Measurements from ENCODE around the gene SMCO3. TPM values are rescaled to one million over a fixed set of nuclear protein-coding genes. Genes with fewer than 3 reads are reported as not detected.

SMCO3 gene
- total RNA-seq, 2 donors from 2014 or later, result not detected

DNA sequence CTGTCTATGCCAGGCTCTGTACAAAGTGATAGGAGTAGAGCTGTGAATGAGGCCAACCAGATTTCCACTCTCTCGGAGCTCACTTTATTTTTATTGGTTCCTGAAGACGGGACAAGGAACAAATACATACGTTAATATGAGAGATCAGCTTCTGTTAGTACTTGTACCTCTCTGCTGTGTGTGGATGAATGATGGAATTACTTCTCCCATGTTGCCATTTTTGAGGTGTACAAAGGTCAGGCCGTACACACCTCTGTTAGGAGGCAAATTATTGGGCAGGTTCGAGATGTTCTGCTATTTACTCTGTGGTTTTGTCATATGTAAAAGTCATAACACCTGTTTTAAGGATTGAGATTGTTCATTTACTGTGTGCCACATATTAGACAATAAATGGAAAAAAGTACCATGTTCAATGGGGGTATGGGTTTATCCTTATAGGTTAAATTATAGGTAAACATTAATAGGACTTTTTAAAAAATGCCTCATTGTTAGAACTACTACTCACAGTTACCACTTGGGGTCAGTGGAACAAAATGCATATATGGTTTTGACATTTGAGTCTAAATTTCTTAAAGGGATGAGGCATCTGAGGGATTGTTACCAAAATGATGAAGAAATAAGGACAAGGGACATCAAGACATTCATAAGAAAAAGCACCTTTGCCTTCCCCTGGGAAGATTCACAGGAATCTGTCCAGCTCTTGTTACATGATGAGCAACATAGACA lies 37.6 kb downstream of the SMCO3 start:
- Histone ChIP-seq H3K4me3 (peak overlapping the region; percentile 80), H3K36me3 (no peaks in the 10 kb centered on the region), H3K4me1 (peaks cover 9% of the 10 kb centered on the region), H3K9ac (ENCODE audit: low read depth in 2 of 2, low read length in 2 of 2) (peak overlapping the region in 1 of 2 donors; percentile 99), H3K27me3 (no peaks in the 10 kb centered on the region), H3K27ac (peak overlapping the region; percentile 98), H3K9me3 (no peaks in the 10 kb centered on the region)
- no peak for DNase-seq
- intact Hi-C loops (cut with DNase I), result no loop called here
- TF ChIP-seq, protein P1, sequence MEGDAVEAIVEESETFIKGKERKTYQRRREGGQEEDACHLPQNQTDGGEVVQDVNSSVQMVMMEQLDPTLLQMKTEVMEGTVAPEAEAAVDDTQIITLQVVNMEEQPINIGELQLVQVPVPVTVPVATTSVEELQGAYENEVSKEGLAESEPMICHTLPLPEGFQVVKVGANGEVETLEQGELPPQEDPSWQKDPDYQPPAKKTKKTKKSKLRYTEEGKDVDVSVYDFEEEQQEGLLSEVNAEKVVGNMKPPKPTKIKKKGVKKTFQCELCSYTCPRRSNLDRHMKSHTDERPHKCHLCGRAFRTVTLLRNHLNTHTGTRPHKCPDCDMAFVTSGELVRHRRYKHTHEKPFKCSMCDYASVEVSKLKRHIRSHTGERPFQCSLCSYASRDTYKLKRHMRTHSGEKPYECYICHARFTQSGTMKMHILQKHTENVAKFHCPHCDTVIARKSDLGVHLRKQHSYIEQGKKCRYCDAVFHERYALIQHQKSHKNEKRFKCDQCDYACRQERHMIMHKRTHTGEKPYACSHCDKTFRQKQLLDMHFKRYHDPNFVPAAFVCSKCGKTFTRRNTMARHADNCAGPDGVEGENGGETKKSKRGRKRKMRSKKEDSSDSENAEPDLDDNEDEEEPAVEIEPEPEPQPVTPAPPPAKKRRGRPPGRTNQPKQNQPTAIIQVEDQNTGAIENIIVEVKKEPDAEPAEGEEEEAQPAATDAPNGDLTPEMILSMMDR (IDR thresholded peaks at IDR 0.05), result peak; percentile 10

DNA sequence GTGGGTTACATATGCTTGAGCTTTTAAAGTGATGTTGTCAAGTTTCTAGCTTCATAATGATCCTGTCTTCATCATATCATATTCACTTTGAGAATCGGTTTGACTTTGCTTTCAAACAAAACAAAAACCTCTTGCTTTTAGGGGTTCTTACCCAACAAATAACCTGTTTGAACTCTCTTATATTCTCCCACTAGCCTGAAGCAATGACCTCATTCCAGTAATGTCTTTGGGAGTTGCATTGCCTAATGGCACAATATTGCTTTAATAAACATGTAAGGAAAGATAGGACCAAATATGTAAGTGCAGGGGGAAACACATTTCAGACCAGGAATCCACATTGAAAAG lies 38.4 kb downstream of the SMCO3 start:
- Histone ChIP-seq H3K27me3 (no peaks in the 10 kb centered on the region), H3K36me3 (no peaks in the 10 kb centered on the region), H3K27ac (peak overlapping the region; percentile 98), H3K9ac (ENCODE audit: low read depth in 2 of 2, low read length in 2 of 2) (peak overlapping the region in 1 of 2 donors; percentile 99), H3K4me1 (peaks cover 9% of the 10 kb centered on the region), H3K4me3 (peak overlapping the region; percentile 80), H3K9me3 (no peaks in the 10 kb centered on the region)
- no peak for DNase-seq
- TF ChIP-seq, protein P1 (IDR thresholded peaks at IDR 0.05), result no peak
- intact Hi-C loops (cut with DNase I), result no loop called here

DNA sequence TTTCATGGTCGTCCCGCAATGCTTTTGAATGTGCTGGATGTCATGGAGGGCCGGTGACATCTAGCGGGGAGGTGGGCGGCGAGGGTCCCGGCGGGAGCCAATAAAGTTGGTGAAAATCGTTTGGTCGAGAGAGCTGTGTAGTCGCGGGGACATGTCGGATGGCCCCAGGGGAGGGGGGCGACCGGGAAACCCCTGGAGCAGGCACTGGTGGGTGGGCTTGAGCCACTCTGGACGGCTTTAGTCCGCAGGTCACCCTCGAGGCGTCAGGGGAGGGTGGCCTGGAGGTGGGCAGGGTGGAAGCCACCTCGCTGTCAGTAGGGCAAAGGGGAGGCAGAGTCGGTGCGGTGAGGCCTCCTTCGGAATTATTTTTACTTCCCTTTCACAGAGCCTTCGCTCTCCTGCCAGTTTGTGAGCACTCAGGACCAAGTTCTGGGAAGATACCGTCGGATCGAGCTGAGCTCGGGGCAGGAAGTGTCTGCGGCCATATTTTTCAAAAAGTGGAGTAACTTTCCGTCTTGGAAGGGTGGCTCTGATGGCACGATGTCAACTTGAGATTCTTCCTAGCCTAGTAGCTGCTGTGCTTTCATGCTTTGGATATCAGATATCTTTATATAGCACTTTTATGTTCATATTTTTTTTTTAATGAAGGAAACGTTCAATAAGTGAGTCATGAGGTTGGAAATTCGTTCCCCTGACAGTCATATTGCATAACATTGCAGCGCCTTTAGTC lies 38.9 kb downstream of the SMCO3 start:
- peaks cover 9% of the 10 kb centered on the region for H3K4me1 ChIP-seq
- TF ChIP-seq, protein P1 (IDR thresholded peaks at IDR 0.05), result no peak
- intact Hi-C loops (cut with DNase I), result no loop called here
- no peaks in the 10 kb centered on the region for H3K36me3 ChIP-seq
- DNase-seq, result peak; percentile 61
- H3K4me3 ChIP-seq, result peak overlapping the region; percentile 80
- H3K27me3 ChIP-seq, result no peaks in the 10 kb centered on the region
- peak overlapping the region; percentile 98 for H3K27ac ChIP-seq
- H3K9me3 ChIP-seq, result no peaks in the 10 kb centered on the region
- peak overlapping the region; percentile 98 to 99 for H3K9ac ChIP-seq (ENCODE audit: low read depth in 2 of 2, low read length in 2 of 2)

DNA sequence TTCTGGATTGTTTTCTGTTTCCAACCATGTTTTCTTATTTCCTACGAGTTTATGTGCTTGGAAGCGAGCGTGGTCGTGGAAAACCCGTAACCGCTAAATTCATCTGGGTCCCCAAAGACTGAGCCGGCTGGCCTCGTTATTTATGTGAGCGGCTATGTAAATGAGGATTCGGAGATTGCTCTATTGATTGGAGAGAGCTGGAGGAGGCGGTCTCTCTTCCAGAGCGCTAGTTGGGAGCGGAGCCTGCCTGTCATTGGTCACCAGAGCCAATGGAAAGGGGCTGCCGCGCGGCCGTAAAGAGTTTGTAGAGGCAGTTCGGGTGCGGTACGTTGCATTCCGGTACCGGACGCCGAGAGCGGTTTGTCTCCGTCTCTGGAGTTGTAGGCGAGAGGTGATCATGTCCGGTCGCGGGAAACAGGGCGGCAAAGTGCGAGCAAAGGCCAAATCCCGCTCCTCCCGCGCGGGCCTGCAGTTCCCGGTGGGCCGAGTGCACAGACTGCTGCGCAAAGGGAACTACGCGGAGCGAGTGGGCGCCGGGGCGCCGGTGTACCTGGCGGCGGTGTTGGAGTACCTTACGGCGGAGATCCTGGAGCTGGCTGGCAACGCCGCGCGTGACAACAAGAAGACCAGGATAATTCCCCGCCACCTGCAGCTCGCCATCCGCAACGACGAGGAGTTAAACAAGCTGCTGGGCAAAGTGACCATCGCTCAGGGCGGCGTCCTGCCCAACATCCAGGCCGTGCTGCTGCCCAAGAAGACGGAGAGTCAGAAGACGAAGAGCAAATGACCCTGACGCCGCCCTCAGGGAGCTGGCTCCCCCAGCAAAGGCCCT lies 39.7 kb downstream of the SMCO3 start:
- H3K4me1 ChIP-seq, result peaks cover 9% of the 10 kb centered on the region
- intact Hi-C loops (cut with DNase I), result no loop called here

DNA sequence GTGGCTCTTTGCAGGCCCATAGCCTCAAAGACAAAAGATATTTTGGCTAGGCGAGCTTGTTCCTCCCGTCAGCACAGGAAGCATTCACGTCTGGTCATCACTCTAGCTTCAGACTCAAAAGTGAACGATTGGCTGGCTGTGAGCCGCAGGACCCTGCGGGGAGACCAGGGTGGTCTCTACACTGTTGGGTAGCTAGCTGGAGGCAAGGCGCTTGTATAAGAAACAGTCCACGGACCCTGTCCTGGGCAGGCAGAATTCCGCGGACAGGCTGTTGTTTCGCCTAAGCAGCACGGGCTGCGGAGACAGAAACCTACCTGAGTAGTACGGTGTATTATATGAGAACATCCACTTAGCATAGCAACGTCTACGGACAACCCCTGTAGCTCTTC lies 40.3 kb downstream of the SMCO3 start:
- H3K4me3 ChIP-seq, result peak overlapping the region; percentile 80
- intact Hi-C loops (cut with DNase I), result no loop called here
- H3K27me3 ChIP-seq, result no peaks in the 10 kb centered on the region
- DNase-seq, result no peak
- no peaks in the 10 kb centered on the region for H3K9me3 ChIP-seq
- no peaks in the 10 kb centered on the region for H3K36me3 ChIP-seq
- H3K9ac ChIP-seq (ENCODE audit: low read depth in 2 of 2, low read length in 2 of 2), result peak overlapping the region in 1 of 2 donors; percentile 99
- TF ChIP-seq, protein P1 (IDR thresholded peaks at IDR 0.05), result no peak
- H3K4me1 ChIP-seq, result peaks cover 9% of the 10 kb centered on the region
- H3K27ac ChIP-seq, result peak overlapping the region; percentile 98

More for the DNA sequence above, 39.7 kb downstream of the SMCO3 start:
- Histone ChIP-seq H3K27me3 (no peaks in the 10 kb centered on the region), H3K36me3 (no peaks in the 10 kb centered on the region), H3K27ac (peak overlapping the region; percentile 98), H3K9me3 (no peaks in the 10 kb centered on the region), H3K9ac (ENCODE audit: low read depth in 2 of 2, low read length in 2 of 2) (peak overlapping the region; percentile 98 to 99), H3K4me3 (peak overlapping the region; percentile 80)
- TF ChIP-seq, protein P1 (IDR thresholded peaks at IDR 0.05), result no peak
- DNase-seq, result peak; percentile 98

Measured in colonic mucosa (tissue), 4 donors.